ENCODE results near the gene PPP2R2C.

PPP2R2C gene

GRCh38 chr4:6278801-6279197 is 193.6 kb downstream of the PPP2R2C start:
- DNase-seq: no peak

- DNase-seq: no peak
These were observed 194.2 kb downstream of the PPP2R2C start for GRCh38 chr4:6277935-6278800.

- DNase-seq: peak; percentile 2
These were observed 195.1 kb downstream of the PPP2R2C start for GRCh38 chr4:6277139-6277802.

- no peak for DNase-seq
These were observed 196.3 kb downstream of the PPP2R2C start for GRCh38 chr4:6275898-6276806.

- DNase-seq: no peak
These were observed 197.1 kb downstream of the PPP2R2C start for GRCh38 chr4:6275351-6275750.

GRCh38 chr4:6273661-6273990 is 198.8 kb downstream of the PPP2R2C start:
- no peak for DNase-seq

- no peak for DNase-seq
These were observed 199.4 kb downstream of the PPP2R2C start for GRCh38 chr4:6272863-6273660.

GRCh38 chr4:6271701-6272465 is 200.5 kb downstream of the PPP2R2C start:
- DNase-seq: no peak

- DNase-seq: no peak
These were observed 201.2 kb downstream of the PPP2R2C start for GRCh38 chr4:6271206-6271605.

GRCh38 chr4:6270636-6271121 is 201.7 kb downstream of the PPP2R2C start:
- DNase-seq: no peak
